Mucosa of rectum (tissue), 2 donors: Measurements from ENCODE around the gene ABCB6.

Experiments
- H3K27ac ChIP-seq, 2 donors: one replicate each; pipeline ENCODE4 v1.7.0; 2013; ENCODE audit warnings: inconsistent platforms in 2 of 2, low read depth in 2 of 2, low read length in 2 of 2
- H3K27me3 ChIP-seq, 2 donors: one replicate each; pipeline ENCODE4 v1.7.0; 2013; ENCODE audit warnings: low read length in 2 of 2; ENCODE audit not compliant: control insufficient read depth in 2 of 2, insufficient read depth in 2 of 2
- H3K36me3 ChIP-seq, 2 donors: one replicate each; pipeline ENCODE4 v1.7.0; 2013; ENCODE audit warnings: low read length in 2 of 2; ENCODE audit not compliant: control insufficient read depth in 2 of 2, insufficient read depth in 2 of 2
- H3K4me1 ChIP-seq, 2 donors: one replicate each; pipeline ENCODE4 v1.7.0; 2013; ENCODE audit warnings: low read length in 2 of 2, mild to moderate bottlenecking in 1 of 2; ENCODE audit not compliant: control insufficient read depth in 2 of 2, insufficient read depth in 2 of 2
- H3K4me3 ChIP-seq, 2 donors: one replicate each; pipeline ENCODE4 v1.7.0; 2013; ENCODE audit warnings: low read length in 2 of 2
- H3K9ac ChIP-seq, 2 donors: one replicate each; pipeline ENCODE4 v1.7.0; 2013; ENCODE audit warnings: low read length in 2 of 2, low read depth in 1 of 2, mild to moderate bottlenecking in 1 of 2
- H3K9me3 ChIP-seq, 2 donors: one replicate each; pipeline ENCODE4 v1.7.0; 2013; ENCODE audit warnings: low read length in 2 of 2; ENCODE audit not compliant: control insufficient read depth in 2 of 2
- donor health status: healthy.
- donor health status: Normal muscosa, but diverticular disease.

Gene ABCB6

GRCh38 chr2:219171231-219171651, 47.5 kb downstream of the ABCB6 start:
- Histone ChIP-seq H3K9me3 (no peaks in the 10 kb centered on the region), H3K9ac (no peak overlapping the region), H3K27ac (peak overlapping the region in 1 of 2 donors; percentile 16), H3K4me3 (no peak overlapping the region), H3K27me3 (no peaks in the 10 kb centered on the region), H3K4me1 (peaks cover 22 to 23% of the 10 kb centered on the region in 2 donors), H3K36me3 (peaks cover 37% of the 10 kb centered on the region in 2 donors)

GRCh38 chr2:219169930-219170654, 48.7 kb downstream of the ABCB6 start, which contains the start of gene SLC23A3:
TSS of gene SLC23A3 (minus strand) at chr2:219170029. CDS start at chr2:219169984, 45 bp downstream.
- Histone ChIP-seq H3K9ac (no peak within 1 kb of the TSS), H3K4me3 (no peak within 1 kb of the TSS), H3K36me3 (peaks cover 36 to 37% of the 10 kb centered on the region in 2 donors), H3K27ac (no peak within 1 kb of the TSS), H3K9me3 (no peaks in the 10 kb centered on the region), H3K27me3 (no peaks in the 10 kb centered on the region), H3K4me1 (peaks cover 12 to 16% of the 10 kb centered on the region in 2 donors)

DNA sequence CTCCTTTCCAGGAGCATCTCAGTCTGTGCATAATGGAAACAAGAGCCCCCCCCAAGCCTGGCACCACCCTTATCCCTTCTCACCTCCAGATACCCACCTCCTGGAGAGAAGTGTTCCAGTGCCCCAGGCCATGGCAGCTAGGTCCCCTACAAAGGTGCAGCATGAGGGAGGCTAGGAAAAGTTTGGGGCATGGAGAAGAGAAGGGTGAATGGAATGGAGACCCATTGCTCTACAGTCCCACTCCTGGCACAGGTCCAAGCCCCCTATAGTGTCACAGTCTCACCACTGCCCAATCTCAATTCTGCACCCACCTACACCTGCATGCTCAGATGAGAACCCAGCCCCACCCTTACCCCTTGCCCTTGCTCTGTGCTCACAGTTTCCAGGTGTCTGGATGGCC, 49.8 kb downstream of the ABCB6 start:
- Histone ChIP-seq H3K36me3 (peaks cover 25 to 28% of the 10 kb centered on the region in 2 donors), H3K4me1 (peaks cover 10% of the 10 kb centered on the region in 2 donors), H3K9ac (no peak overlapping the region), H3K27me3 (no peaks in the 10 kb centered on the region), H3K9me3 (no peaks in the 10 kb centered on the region), H3K27ac (no peak overlapping the region), H3K4me3 (no peak overlapping the region)

DNA sequence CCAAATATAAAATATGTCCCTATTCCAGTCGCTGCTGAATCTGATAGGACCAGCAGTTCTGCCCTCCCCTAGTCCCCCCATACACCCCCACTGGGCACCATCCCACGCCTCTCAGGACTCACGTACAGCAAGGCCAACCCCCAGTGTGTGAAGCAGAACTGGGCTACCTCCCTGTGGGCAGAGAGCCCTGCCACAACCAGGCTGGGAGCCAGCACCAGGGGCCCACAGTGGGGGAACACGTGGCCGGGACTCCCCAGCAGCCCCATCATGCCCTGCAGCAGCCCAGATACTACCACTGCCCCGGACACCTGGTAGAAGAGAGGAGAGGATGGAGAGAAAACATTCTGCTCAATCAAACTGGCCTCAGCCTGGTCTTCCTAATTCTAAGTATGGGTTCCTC, 50.2 kb downstream of the ABCB6 start:
- H3K9me3 ChIP-seq: no peaks in the 10 kb centered on the region
- peaks cover 21 to 23% of the 10 kb centered on the region in 2 donors for H3K36me3 ChIP-seq
- no peaks in the 10 kb centered on the region for H3K27me3 ChIP-seq
- H3K9ac ChIP-seq: no peak overlapping the region
- H3K4me1 ChIP-seq: peaks cover 10% of the 10 kb centered on the region in 2 donors
- H3K4me3 ChIP-seq: no peak overlapping the region
- no peak overlapping the region for H3K27ac ChIP-seq

DNA sequence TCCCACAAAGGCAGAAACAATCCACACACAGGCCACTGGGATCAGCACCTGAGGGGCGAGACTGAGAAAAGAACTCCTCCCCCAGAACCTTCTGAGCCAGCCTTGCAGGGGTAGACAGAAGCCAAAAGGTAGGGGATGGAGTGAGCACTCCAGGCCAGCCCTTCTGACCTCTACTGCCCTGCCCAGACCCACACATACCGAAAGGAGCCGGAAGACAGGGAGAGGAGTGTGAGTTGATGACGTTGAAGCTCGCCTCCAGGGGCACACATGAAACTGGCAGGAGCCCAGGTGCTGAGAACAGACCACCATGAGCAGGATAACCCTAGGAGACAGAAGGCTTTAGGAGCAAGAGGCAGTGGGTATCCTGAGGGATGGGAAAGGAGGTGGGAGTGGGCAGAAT, 50.8 kb downstream of the ABCB6 start:
- no peaks in the 10 kb centered on the region for H3K9me3 ChIP-seq
- H3K27me3 ChIP-seq: no peaks in the 10 kb centered on the region
- H3K9ac ChIP-seq: no peak overlapping the region
- H3K36me3 ChIP-seq: peaks cover 17 to 19% of the 10 kb centered on the region in 2 donors
- H3K4me1 ChIP-seq: peaks cover 10% of the 10 kb centered on the region in 2 donors
- no peak overlapping the region for H3K4me3 ChIP-seq
- H3K27ac ChIP-seq: no peak overlapping the region

GRCh38 chr2:219165058-219165911, 53.5 kb downstream of the ABCB6 start:
- Histone ChIP-seq H3K4me1 (peaks cover 5 to 8% of the 10 kb centered on the region in 2 donors), H3K27me3 (no peaks in the 10 kb centered on the region), H3K9ac (no peak overlapping the region), H3K27ac (no peak overlapping the region), H3K9me3 (no peaks in the 10 kb centered on the region), H3K36me3 (no peaks in the 10 kb centered on the region), H3K4me3 (no peak overlapping the region)

DNA sequence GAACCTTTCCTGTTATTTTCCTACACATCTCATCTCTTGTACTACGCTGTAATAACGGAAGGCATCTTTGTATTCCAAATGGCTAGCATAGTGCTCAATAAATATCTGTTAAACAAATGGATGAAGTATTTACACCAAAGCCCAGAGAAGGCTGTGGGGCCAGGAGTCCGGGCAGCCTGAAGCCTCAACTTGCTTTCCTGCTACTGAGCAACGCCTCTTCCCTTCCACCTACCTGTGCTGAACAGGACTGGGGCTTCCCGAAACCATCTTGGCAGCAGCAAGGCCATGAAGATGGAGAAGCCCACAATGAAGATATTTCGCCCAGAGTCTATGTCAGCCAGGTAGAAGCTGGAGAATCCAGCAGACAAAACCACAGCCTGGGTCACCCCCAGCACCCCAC, 55.6 kb downstream of the ABCB6 start:
- peaks cover 0 to 1% of the 10 kb centered on the region in 2 donors for H3K36me3 ChIP-seq
- no peaks in the 10 kb centered on the region for H3K9me3 ChIP-seq
- H3K27me3 ChIP-seq: no peaks in the 10 kb centered on the region
- H3K4me1 ChIP-seq: peaks cover 8 to 10% of the 10 kb centered on the region in 2 donors
- no peak overlapping the region for H3K4me3 ChIP-seq
- H3K9ac ChIP-seq: no peak overlapping the region
- no peak overlapping the region for H3K27ac ChIP-seq

GRCh38 chr2:219161097-219161496, 57.7 kb downstream of the ABCB6 start:
- Histone ChIP-seq H3K4me3 (peak overlapping the region; percentile 83 to 86), H3K4me1 (peaks cover 8 to 10% of the 10 kb centered on the region in 2 donors), H3K36me3 (peaks cover 9 to 12% of the 10 kb centered on the region in 2 donors), H3K9me3 (no peaks in the 10 kb centered on the region), H3K9ac (peak overlapping the region in 1 of 2 donors; percentile 89), H3K27ac (peak overlapping the region; percentile 92 to 94), H3K27me3 (no peaks in the 10 kb centered on the region)

DNA sequence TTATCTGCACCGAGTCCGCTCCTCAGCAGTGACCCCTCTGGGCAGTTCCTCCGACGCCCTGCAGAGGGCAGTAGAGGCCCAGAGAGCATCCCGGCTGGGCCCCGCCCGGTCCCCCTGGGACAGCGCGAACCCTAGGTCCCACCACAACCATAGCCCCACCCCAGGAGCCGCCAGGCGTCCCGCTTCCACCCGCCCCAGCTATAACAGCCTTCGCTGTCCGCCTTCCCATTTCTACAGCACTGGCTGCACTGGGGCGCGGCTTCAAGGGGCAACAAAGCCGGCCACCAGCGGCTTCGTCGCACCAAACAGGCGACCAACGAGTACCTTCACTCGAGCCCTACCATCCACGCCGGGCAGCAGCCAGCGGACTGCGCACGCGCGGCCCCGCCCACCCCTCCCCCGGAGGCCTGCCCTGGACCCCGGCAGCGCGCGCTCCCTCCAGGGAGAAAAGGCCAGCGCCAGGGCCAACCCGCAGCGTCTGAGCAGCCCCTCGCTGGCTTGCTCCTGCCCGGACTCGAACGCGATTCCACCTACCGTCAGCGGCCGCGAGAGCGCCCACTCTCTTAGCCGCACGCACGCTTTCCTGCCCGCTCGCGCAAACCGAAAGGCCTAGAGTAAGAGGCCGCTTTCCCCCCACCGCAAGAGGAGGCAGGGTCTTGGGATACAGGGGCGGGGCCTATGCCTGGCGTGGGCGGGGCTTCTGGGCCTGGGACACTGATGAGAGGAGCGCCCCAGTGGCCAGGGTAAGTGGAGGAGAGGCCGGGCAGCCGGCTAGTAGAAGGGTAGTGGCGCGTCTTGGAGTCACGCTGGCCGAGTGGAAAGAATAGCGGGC, 58.4 kb downstream of the ABCB6 start, which contains the start of gene NHEJ1:
Gene NHEJ1, minus strand, starts transcription at position 630 of the 832 bp plus-strand sequence. CDS start 2,453 bp downstream, outside the sequence.
- H3K27me3 ChIP-seq: no peaks in the 10 kb centered on the region
- H3K9ac ChIP-seq: peak within 1 kb of the TSS; percentile 79 to 89
- no peaks in the 10 kb centered on the region for H3K9me3 ChIP-seq
- H3K4me3 ChIP-seq: peak within 1 kb of the TSS; percentile 83 to 86
- peak within 1 kb of the TSS; percentile 92 to 94 for H3K27ac ChIP-seq
- H3K36me3 ChIP-seq: peaks cover 9 to 12% of the 10 kb centered on the region in 2 donors
- H3K4me1 ChIP-seq: peaks cover 8 to 10% of the 10 kb centered on the region in 2 donors
